ENCODE results near the gene MBNL1. TPM values are rescaled to one million over a fixed set of nuclear protein-coding genes. Genes with fewer than 3 reads are reported as not detected.

Gene MBNL1
- polyA plus RNA-seq, 1 donor from 2014 or later, result 12.7 TPM

DNA sequence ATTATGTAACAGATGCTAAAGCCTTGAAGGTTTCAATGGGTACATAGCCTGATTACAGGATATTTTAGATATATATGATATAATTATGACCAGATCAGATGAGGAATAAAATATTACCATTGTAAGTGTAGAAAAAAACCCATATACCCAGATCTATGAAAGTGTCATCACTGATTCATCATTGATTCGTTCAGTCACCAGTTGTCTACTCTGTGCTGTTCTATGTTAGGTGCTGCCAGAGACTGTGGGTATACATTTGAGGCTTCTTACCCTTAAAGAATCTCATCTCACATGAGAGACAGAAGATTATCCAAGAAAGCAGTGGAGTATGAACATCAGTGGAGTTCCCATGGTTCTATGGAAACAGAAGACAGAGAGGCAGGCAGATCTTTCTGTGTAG is 92.2 kb downstream of the MBNL1 start:
- H3K9ac ChIP-seq (ENCODE audit: low read length), result no peak overlapping the region
- no peaks in the 10 kb centered on the region for H3K9me2 ChIP-seq (ENCODE audit: insufficient read depth, low read length)
- H3K36me3 ChIP-seq (ENCODE audit: insufficient read depth, low read length), result no peaks in the 10 kb centered on the region
- no peak overlapping the region for H3K4me3 ChIP-seq (ENCODE audit: low read length)
- TF ChIP-seq REST (IDR thresholded peaks at IDR 0.05; ENCODE audit: borderline replicate concordance), result no peak
- no peak for TF ChIP-seq CTCF (IDR thresholded peaks at IDR 0.05; ENCODE audit: poor library complexity, severe bottlenecking)
- TF ChIP-seq EP300 (conservative IDR thresholded peaks at IDR 0.05; ENCODE audit: poor library complexity, severe bottlenecking), result no peak
- TF ChIP-seq MXI1 (conservative IDR thresholded peaks at IDR 0.05; ENCODE audit: poor library complexity, severe bottlenecking), result no peak
- no peak for TF ChIP-seq SMC3 (conservative IDR thresholded peaks at IDR 0.05; ENCODE audit: poor library complexity)
- TF ChIP-seq TAF1 (IDR thresholded peaks at IDR 0.05; ENCODE audit: low read depth), result no peak
- no peak for TF ChIP-seq RAD21 (conservative IDR thresholded peaks at IDR 0.05)
- TF ChIP-seq EZH2 (IDR thresholded peaks at IDR 0.05; ENCODE audit: borderline replicate concordance, insufficient read depth, low read length, poor library complexity, severe bottlenecking), result no peak
- TF ChIP-seq POLR2AphosphoS5 (IDR thresholded peaks at IDR 0.05), result no peak
- peak overlapping the region; percentile 3 for H3K27ac ChIP-seq (ENCODE audit: low read length)
- H3K9me3 ChIP-seq (ENCODE audit: low read length), result no peaks in the 10 kb centered on the region
- H2AFZ ChIP-seq (ENCODE audit: low read depth, low read length), result no peak overlapping the region
- H3K27me3 ChIP-seq (ENCODE audit: insufficient read depth, low read depth, low read length), result no peaks in the 10 kb centered on the region
- H3K79me2 ChIP-seq (replicated peaks; ENCODE audit: insufficient read depth, low read length), result peaks cover 12% of the 10 kb centered on the region
- H4K20me1 ChIP-seq (ENCODE audit: insufficient read depth), result no peaks in the 10 kb centered on the region
- H3K4me2 ChIP-seq (ENCODE audit: low read length), result no peak overlapping the region
- no peaks in the 10 kb centered on the region for H3F3A ChIP-seq (ENCODE audit: insufficient read depth, low read length, poor library complexity, severe bottlenecking)

DNA sequence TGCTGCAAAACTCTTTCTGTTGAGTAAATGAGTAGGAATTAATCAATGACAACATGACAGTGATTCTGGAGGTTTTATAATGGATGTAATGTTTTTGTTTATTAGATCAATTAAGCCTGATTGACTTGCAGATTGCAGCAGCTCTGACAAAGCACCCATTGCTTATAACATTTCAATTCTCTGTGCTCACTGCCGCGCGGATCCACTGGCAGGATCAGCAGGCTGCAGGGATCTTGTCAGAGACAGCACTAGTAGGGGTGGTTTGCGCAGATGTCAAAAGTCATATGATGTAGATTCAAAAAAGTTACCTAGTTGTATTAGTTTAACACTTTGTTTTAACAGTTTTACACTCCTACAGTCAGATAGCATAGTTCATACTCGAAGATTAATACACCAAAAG is 93.4 kb downstream of the MBNL1 start:
- peak overlapping the region; percentile 22 for H3K9ac ChIP-seq (ENCODE audit: low read length)
- peak overlapping the region; percentile 41 for H3K4me2 ChIP-seq (ENCODE audit: low read length)
- TF ChIP-seq CTCF (IDR thresholded peaks at IDR 0.05; ENCODE audit: poor library complexity, severe bottlenecking) (no peak), POLR2AphosphoS5 (IDR thresholded peaks at IDR 0.05) (no peak), EZH2 (IDR thresholded peaks at IDR 0.05; ENCODE audit: borderline replicate concordance, insufficient read depth, low read length, poor library complexity, severe bottlenecking) (no peak)
- H3K36me3 ChIP-seq (ENCODE audit: insufficient read depth, low read length), result no peaks in the 10 kb centered on the region
- no peaks in the 10 kb centered on the region for H4K20me1 ChIP-seq (ENCODE audit: insufficient read depth)
- no peaks in the 10 kb centered on the region for H3F3A ChIP-seq (ENCODE audit: insufficient read depth, low read length, poor library complexity, severe bottlenecking)
- H3K9me2 ChIP-seq (ENCODE audit: insufficient read depth, low read length), result no peaks in the 10 kb centered on the region
- peak overlapping the region; percentile 18 for H3K27ac ChIP-seq (ENCODE audit: low read length)
- no peaks in the 10 kb centered on the region for H3K9me3 ChIP-seq (ENCODE audit: low read length)
- peak overlapping the region; percentile 20 for H3K4me3 ChIP-seq (ENCODE audit: low read length)
- H2AFZ ChIP-seq (ENCODE audit: low read depth, low read length), result no peak overlapping the region
- peaks cover 12% of the 10 kb centered on the region for H3K79me2 ChIP-seq (replicated peaks; ENCODE audit: insufficient read depth, low read length)
- no peaks in the 10 kb centered on the region for H3K27me3 ChIP-seq (ENCODE audit: insufficient read depth, low read depth, low read length)

All from neural cell (in vitro differentiated cells).